Measurements from ENCODE around the gene PRUNE2. TPM values are rescaled to one million over a fixed set of nuclear protein-coding genes. Genes with fewer than 3 reads are reported as not detected.

PRUNE2 gene
- total RNA-seq, 1 donor from 2014 or later = 8.7 TPM

DNA sequence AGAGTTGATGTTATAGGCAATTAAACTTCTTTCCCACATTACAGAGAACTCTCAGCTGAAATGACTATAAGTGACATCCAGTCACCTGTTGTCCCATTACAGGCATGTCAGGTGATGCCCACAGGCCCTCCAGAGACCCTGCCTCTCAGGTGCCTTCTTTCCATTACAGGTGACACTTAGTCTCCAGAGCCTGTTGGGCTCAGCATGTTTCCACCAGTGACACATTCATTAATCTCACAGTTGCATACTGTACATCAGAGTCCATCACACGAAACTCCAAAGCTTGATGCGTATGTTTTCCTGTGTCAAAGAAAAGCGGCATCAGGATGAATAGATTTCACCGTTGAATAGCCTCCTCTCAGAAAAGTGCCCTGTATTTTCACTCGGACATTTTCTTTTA, 14.6 kb downstream of the PRUNE2 start:
- no peaks in the 10 kb centered on the region for H3K27me3 ChIP-seq (ENCODE audit: insufficient read depth, low read length)
- no peak overlapping the region for H3K27ac ChIP-seq (ENCODE audit: low read depth, low read length)
- H3K9me3 ChIP-seq (ENCODE audit: insufficient read depth, low read depth, low read length) = no peaks in the 10 kb centered on the region
- DNase-seq (ENCODE audit: low read depth) (no peak), FAIRE-seq (no peak)
- peaks cover 11% of the 10 kb centered on the region for H3K4me1 ChIP-seq (ENCODE audit: insufficient read depth, low read length)
- no peak overlapping the region for H3K27ac Mint-ChIP-seq (ENCODE audit: unreplicated experiment)
- no peak overlapping the region for H2AFZ ChIP-seq (ENCODE audit: low read depth, low read length)
- no peak overlapping the region for H3K4me2 ChIP-seq (ENCODE audit: low read length)
- H3K79me2 ChIP-seq (ENCODE audit: insufficient read depth, low read length) = no peaks in the 10 kb centered on the region
- H3K36me3 ChIP-seq (ENCODE audit: insufficient read depth, low read length) = no peaks in the 10 kb centered on the region
- H3K9ac ChIP-seq (ENCODE audit: low read length) = no peak overlapping the region
- H4K20me1 ChIP-seq (ENCODE audit: insufficient read depth, low read length) = no peaks in the 10 kb centered on the region
- peaks cover 49% of the 10 kb centered on the region for H3K27me3 Mint-ChIP-seq (ENCODE audit: low read depth, unreplicated experiment)
- no peak overlapping the region for H3K4me3 ChIP-seq (ENCODE audit: insufficient read depth, low read depth, low read length)
- TF ChIP-seq, protein P1, sequence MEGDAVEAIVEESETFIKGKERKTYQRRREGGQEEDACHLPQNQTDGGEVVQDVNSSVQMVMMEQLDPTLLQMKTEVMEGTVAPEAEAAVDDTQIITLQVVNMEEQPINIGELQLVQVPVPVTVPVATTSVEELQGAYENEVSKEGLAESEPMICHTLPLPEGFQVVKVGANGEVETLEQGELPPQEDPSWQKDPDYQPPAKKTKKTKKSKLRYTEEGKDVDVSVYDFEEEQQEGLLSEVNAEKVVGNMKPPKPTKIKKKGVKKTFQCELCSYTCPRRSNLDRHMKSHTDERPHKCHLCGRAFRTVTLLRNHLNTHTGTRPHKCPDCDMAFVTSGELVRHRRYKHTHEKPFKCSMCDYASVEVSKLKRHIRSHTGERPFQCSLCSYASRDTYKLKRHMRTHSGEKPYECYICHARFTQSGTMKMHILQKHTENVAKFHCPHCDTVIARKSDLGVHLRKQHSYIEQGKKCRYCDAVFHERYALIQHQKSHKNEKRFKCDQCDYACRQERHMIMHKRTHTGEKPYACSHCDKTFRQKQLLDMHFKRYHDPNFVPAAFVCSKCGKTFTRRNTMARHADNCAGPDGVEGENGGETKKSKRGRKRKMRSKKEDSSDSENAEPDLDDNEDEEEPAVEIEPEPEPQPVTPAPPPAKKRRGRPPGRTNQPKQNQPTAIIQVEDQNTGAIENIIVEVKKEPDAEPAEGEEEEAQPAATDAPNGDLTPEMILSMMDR (IDR thresholded peaks at IDR 0.05; ENCODE audit: insufficient read depth, low read depth, low read length) = no peak
- TF ChIP-seq EZH2 (IDR thresholded peaks at IDR 0.05; ENCODE audit: insufficient read depth, low read length) = no peak
- peaks cover 3% of the 10 kb centered on the region for H3K36me3 Mint-ChIP-seq (ENCODE audit: low read depth, unreplicated experiment)
- peaks cover 5% of the 10 kb centered on the region for H3K9me3 Mint-ChIP-seq (ENCODE audit: unreplicated experiment)
- H3K4me3 Mint-ChIP-seq (ENCODE audit: unreplicated experiment) = no peak overlapping the region
- H3K4me1 Mint-ChIP-seq (ENCODE audit: low read depth, unreplicated experiment) = peaks cover 14% of the 10 kb centered on the region

DNA sequence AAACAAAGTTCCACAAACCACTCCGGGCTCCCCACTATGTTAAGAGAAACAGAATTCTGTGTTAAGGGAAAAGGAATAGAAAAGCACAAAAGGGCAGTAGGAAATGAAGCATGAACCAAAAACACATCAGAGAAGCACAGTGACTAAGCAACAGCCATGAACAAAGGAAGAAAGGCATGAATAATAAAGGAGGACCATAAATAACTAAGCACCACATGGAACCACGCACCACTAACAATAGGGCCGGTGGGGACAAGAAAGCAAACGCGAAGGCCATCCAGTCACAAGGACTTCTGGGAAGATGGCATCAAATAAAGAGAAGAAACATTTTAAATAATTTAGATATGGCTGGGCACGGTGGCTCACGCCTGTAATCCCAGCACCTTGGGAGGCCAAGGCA, 18.0 kb downstream of the PRUNE2 start:
- Mint-ChIP-seq H3K4me1 (ENCODE audit: low read depth, unreplicated experiment) (peaks cover 15% of the 10 kb centered on the region), H3K27ac (ENCODE audit: unreplicated experiment) (peak overlapping the region; percentile 9), H3K4me3 (ENCODE audit: unreplicated experiment) (no peak overlapping the region), H3K27me3 (ENCODE audit: low read depth, unreplicated experiment) (peaks cover 24% of the 10 kb centered on the region), H3K9me3 (ENCODE audit: unreplicated experiment) (peaks cover 5% of the 10 kb centered on the region), H3K36me3 (ENCODE audit: low read depth, unreplicated experiment) (peaks cover 5% of the 10 kb centered on the region)
- Histone ChIP-seq H3K79me2 (ENCODE audit: insufficient read depth, low read length) (no peaks in the 10 kb centered on the region), H3K9ac (ENCODE audit: low read length) (no peak overlapping the region), H3K4me3 (ENCODE audit: insufficient read depth, low read depth, low read length) (no peak overlapping the region), H3K27ac (ENCODE audit: low read depth, low read length) (no peak overlapping the region), H3K27me3 (ENCODE audit: insufficient read depth, low read length) (no peaks in the 10 kb centered on the region), H3K9me3 (ENCODE audit: insufficient read depth, low read depth, low read length) (no peaks in the 10 kb centered on the region), H3K4me2 (ENCODE audit: low read length) (peak overlapping the region; percentile 32), H4K20me1 (ENCODE audit: insufficient read depth, low read length) (no peaks in the 10 kb centered on the region), H2AFZ (ENCODE audit: low read depth, low read length) (peak overlapping the region; percentile 47), H3K36me3 (ENCODE audit: insufficient read depth, low read length) (no peaks in the 10 kb centered on the region), H3K4me1 (ENCODE audit: insufficient read depth, low read length) (peaks cover 12% of the 10 kb centered on the region)
- FAIRE-seq (no peak), DNase-seq (ENCODE audit: low read depth) (no peak)
- TF ChIP-seq EZH2 (IDR thresholded peaks at IDR 0.05; ENCODE audit: insufficient read depth, low read length) = no peak
- TF ChIP-seq, protein P1 (IDR thresholded peaks at IDR 0.05; ENCODE audit: insufficient read depth, low read depth, low read length) = no peak

DNA sequence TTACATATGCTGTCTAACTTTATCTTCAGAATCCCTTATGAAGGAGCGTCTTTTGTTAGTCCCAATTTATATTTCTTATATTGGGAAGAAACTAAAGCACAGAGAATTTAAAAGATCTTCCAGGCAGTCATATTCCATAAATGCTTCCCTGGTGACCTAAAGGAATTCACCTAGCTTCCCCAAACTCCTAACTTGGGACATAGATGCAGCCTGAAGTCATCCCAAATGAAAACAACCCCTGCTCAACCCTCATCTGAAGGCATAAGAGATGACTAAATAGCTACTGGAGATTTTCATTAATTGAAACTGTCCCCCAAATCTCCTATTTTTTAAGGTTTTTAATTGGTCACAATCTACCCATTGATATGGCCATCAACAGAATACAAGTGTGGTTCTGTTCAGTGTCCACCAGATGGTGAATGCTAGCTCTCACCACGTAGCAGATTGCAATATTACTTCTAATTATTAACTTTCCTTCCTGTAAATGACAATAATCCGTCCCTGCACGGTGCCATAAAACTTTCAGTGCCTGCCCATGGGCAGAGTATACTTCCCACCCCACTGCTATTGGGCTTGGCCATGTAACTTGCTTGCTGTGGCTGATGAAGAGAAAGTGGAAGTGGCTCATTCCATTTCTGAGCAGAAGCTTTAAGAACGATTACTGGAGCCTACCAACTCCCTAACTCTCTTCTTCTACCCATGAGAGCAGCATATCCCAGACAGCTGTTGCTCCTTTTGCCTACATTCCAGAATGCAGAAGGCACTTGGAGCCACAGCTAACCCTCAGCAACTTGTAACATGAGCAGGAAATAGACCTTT, 18.7 kb downstream of the PRUNE2 start:
- Histone ChIP-seq H3K27me3 (ENCODE audit: insufficient read depth, low read length) (no peaks in the 10 kb centered on the region), H3K36me3 (ENCODE audit: insufficient read depth, low read length) (no peaks in the 10 kb centered on the region), H3K27ac (ENCODE audit: low read depth, low read length) (no peak overlapping the region), H3K79me2 (ENCODE audit: insufficient read depth, low read length) (no peaks in the 10 kb centered on the region), H3K4me1 (ENCODE audit: insufficient read depth, low read length) (peaks cover 12% of the 10 kb centered on the region), H3K9me3 (ENCODE audit: insufficient read depth, low read depth, low read length) (no peaks in the 10 kb centered on the region), H4K20me1 (ENCODE audit: insufficient read depth, low read length) (no peaks in the 10 kb centered on the region), H3K4me2 (ENCODE audit: low read length) (peak overlapping the region; percentile 32), H2AFZ (ENCODE audit: low read depth, low read length) (peak overlapping the region; percentile 47), H3K4me3 (ENCODE audit: insufficient read depth, low read depth, low read length) (no peak overlapping the region), H3K9ac (ENCODE audit: low read length) (no peak overlapping the region)
- Mint-ChIP-seq H3K27ac (ENCODE audit: unreplicated experiment) (no peak overlapping the region), H3K4me1 (ENCODE audit: low read depth, unreplicated experiment) (peaks cover 15% of the 10 kb centered on the region), H3K9me3 (ENCODE audit: unreplicated experiment) (peaks cover 5% of the 10 kb centered on the region), H3K27me3 (ENCODE audit: low read depth, unreplicated experiment) (peaks cover 23% of the 10 kb centered on the region), H3K4me3 (ENCODE audit: unreplicated experiment) (no peak overlapping the region), H3K36me3 (ENCODE audit: low read depth, unreplicated experiment) (peaks cover 5% of the 10 kb centered on the region)
- peak; percentile 31 for DNase-seq (ENCODE audit: low read depth)
- TF ChIP-seq, protein P1 (IDR thresholded peaks at IDR 0.05; ENCODE audit: insufficient read depth, low read depth, low read length) = no peak
- TF ChIP-seq EZH2 (IDR thresholded peaks at IDR 0.05; ENCODE audit: insufficient read depth, low read length) = no peak
- no peak for FAIRE-seq
